Loucy (cell line): ENCODE data around the gene RNASE7.
A peak's percentile ranks its signal among the peaks of the same experiment; 100 is the strongest.

ENCODE experiments used
- H2AFZ ChIP-seq: fragments of 200-600 bp; sonication (generic); 2 replicates; pipeline ENCODE4 v1.6.0; 2016; ENCODE audit warnings: antibody characterized with exemption, mild to moderate bottlenecking, low read length, moderate library complexity
- H3F3A ChIP-seq: fragments of 200-600 bp; 2 replicates; pipeline ENCODE4 v1.6.0; 2016; ENCODE audit warnings: antibody characterized with exemption, low read depth, mild to moderate bottlenecking
- H3K27me3 ChIP-seq: fragments of 200-600 bp; sonication (generic); 2 replicates; pipeline ENCODE4 v1.6.1; 2014; ENCODE audit warnings: low read length, mild to moderate bottlenecking; ENCODE audit not compliant: insufficient read depth, poor library complexity, severe bottlenecking
- H3K36me3 ChIP-seq: fragments of 200-600 bp; sonication (generic); 2 replicates; pipeline ENCODE4 v1.6.1; 2016; ENCODE audit warnings: low read length; ENCODE audit not compliant: insufficient read depth
- H3K4me1 ChIP-seq: fragments of 200-600 bp; sonication (generic); 2 replicates; pipeline ENCODE4 v1.5.1; 2014; ENCODE audit warnings: low read length, mild to moderate bottlenecking; ENCODE audit not compliant: insufficient read depth, poor library complexity, severe bottlenecking
- H3K4me2 ChIP-seq: fragments of 200-600 bp; sonication (generic); 2 replicates; pipeline ENCODE4 v1.6.0; 2014; ENCODE audit warnings: antibody characterized with exemption, low read length, low read depth, mild to moderate bottlenecking; ENCODE audit not compliant: poor library complexity, severe bottlenecking
- H3K4me3 ChIP-seq: fragments of 200-600 bp; sonication (generic); 2 replicates; pipeline ENCODE4 v1.5.1; 2014; ENCODE audit warnings: low read length, mild to moderate bottlenecking, mixed read lengths; ENCODE audit not compliant: poor library complexity, severe bottlenecking
- H3K79me2 ChIP-seq: fragments of 200-600 bp; sonication (generic); 2 replicates; pipeline ENCODE4 v1.6.1; 2014; ENCODE audit warnings: low read length; ENCODE audit not compliant: insufficient read depth
- H3K9ac ChIP-seq: fragments of 200-600 bp; sonication (generic); 2 replicates; pipeline ENCODE4 v1.6.0; 2014; ENCODE audit warnings: mild to moderate bottlenecking, low read depth, low read length, moderate library complexity; ENCODE audit not compliant: poor library complexity, severe bottlenecking
- H3K9me2 ChIP-seq: fragments of 200-600 bp; sonication (generic); replicated peaks from 2 replicates; pipeline ENCODE4 v1.6.1; 2016; ENCODE audit warnings: low read depth, low read length, mixed read lengths
- H3K9me3 ChIP-seq: fragments of 200-600 bp; sonication (generic); 2 replicates; pipeline ENCODE4 v1.6.1; 2014; ENCODE audit warnings: mild to moderate bottlenecking, antibody characterized with exemption, low read length, low read depth; ENCODE audit not compliant: insufficient read depth
- H4K20me1 ChIP-seq: fragments of 200-600 bp; sonication (generic); 2 replicates; pipeline ENCODE4 v1.6.0; 2014; ENCODE audit warnings: antibody characterized with exemption, low read length, mild to moderate bottlenecking; ENCODE audit not compliant: insufficient read depth, poor library complexity, severe bottlenecking
- EZH2phosphoT487 ChIP-seq: fragments of 200-600 bp; IDR thresholded peaks from 2 replicates; pipeline ENCODE4 v1.6.1; 2018; ENCODE audit warnings: antibody characterized with exemption, mild to moderate bottlenecking, moderate library complexity, borderline replicate concordance
- TF ChIP-seq, protein P1 (sequence below): fragments of 200-600 bp; sonication (generic); conservative IDR thresholded peaks from 2 replicates; pipeline ENCODE4 v1.5.1; 2014; ENCODE audit warnings: mild to moderate bottlenecking, antibody characterized with exemption, low read length

The RNASE7 gene

DNA sequence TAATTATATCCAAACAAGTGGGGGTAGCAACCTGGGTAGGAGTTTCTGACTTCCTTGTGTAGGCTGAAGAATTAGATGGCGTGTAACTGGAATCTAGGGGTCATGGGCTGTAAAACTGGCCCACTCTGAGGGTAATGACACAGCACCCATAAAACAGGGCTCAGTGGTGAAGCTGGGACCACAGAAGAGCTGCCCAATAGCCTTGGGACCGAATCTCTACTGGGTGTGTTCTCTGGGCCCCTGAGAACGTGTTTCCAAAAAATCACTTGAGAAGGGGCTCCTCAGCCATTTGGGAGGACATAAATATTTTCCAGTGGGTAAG is 19.1 kb downstream of the RNASE7 start:
- no peak overlapping the region for H3K4me3 ChIP-seq
- no peaks in the 10 kb centered on the region for H3K79me2 ChIP-seq
- H3K36me3 ChIP-seq, result no peaks in the 10 kb centered on the region
- no peaks in the 10 kb centered on the region for H3K9me2 ChIP-seq
- H3K9me3 ChIP-seq, result no peaks in the 10 kb centered on the region
- H3K4me2 ChIP-seq, result no peak overlapping the region
- TF ChIP-seq EZH2phosphoT487, result no peak
- TF ChIP-seq, protein P1, sequence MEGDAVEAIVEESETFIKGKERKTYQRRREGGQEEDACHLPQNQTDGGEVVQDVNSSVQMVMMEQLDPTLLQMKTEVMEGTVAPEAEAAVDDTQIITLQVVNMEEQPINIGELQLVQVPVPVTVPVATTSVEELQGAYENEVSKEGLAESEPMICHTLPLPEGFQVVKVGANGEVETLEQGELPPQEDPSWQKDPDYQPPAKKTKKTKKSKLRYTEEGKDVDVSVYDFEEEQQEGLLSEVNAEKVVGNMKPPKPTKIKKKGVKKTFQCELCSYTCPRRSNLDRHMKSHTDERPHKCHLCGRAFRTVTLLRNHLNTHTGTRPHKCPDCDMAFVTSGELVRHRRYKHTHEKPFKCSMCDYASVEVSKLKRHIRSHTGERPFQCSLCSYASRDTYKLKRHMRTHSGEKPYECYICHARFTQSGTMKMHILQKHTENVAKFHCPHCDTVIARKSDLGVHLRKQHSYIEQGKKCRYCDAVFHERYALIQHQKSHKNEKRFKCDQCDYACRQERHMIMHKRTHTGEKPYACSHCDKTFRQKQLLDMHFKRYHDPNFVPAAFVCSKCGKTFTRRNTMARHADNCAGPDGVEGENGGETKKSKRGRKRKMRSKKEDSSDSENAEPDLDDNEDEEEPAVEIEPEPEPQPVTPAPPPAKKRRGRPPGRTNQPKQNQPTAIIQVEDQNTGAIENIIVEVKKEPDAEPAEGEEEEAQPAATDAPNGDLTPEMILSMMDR, result no peak
- H2AFZ ChIP-seq, result no peak overlapping the region
- H3F3A ChIP-seq, result no peaks in the 10 kb centered on the region
- no peaks in the 10 kb centered on the region for H4K20me1 ChIP-seq
- no peaks in the 10 kb centered on the region for H3K27me3 ChIP-seq
- no peak overlapping the region for H3K9ac ChIP-seq
- H3K4me1 ChIP-seq, result no peaks in the 10 kb centered on the region

- Histone ChIP-seq H2AFZ (no peak overlapping the region), H3K9me3 (no peaks in the 10 kb centered on the region), H3K4me3 (no peak overlapping the region), H3K79me2 (no peaks in the 10 kb centered on the region), H4K20me1 (no peaks in the 10 kb centered on the region), H3K27me3 (no peaks in the 10 kb centered on the region), H3K9ac (no peak overlapping the region), H3K9me2 (no peaks in the 10 kb centered on the region), H3F3A (no peaks in the 10 kb centered on the region), H3K4me2 (no peak overlapping the region), H3K4me1 (no peaks in the 10 kb centered on the region), H3K36me3 (no peaks in the 10 kb centered on the region)
- no peak for TF ChIP-seq EZH2phosphoT487
- TF ChIP-seq, protein P1, result no peak
Measured at GRCh38 chr14:21063479-21063878, 21.3 kb downstream of the RNASE7 start.

- no peaks in the 10 kb centered on the region for H3K27me3 ChIP-seq
- H3K9me2 ChIP-seq, result no peaks in the 10 kb centered on the region
- H3K79me2 ChIP-seq, result no peaks in the 10 kb centered on the region
- H2AFZ ChIP-seq, result no peak overlapping the region
- no peaks in the 10 kb centered on the region for H3K36me3 ChIP-seq
- TF ChIP-seq, protein P1, result peak; percentile 62
- TF ChIP-seq EZH2phosphoT487, result no peak
- no peak overlapping the region for H3K9ac ChIP-seq
- H3K4me2 ChIP-seq, result no peak overlapping the region
- peaks cover 20% of the 10 kb centered on the region for H3K4me1 ChIP-seq
- no peaks in the 10 kb centered on the region for H3F3A ChIP-seq
- no peak overlapping the region for H3K4me3 ChIP-seq
- no peaks in the 10 kb centered on the region for H3K9me3 ChIP-seq
- no peaks in the 10 kb centered on the region for H4K20me1 ChIP-seq
Measured at GRCh38 chr14:21066882-21067502, 24.8 kb downstream of the RNASE7 start.
